Keratinocyte (primary cell): ENCODE data around the gene CACNG4. TPM values are rescaled to one million over a fixed set of nuclear protein-coding genes. Genes with fewer than 3 reads are reported as not detected.

Experiments used
- DNase-seq: peaks from one replicate; pipeline ENCODE4 v3.0.0-alpha.2; 2011; ENCODE audit warnings: low read depth, missing footprints, low spot score
- FAIRE-seq: peaks from 2 replicates; lab custom pipeline; 2011; peaks lifted over from hg19 to GRCh38; lab: Jason Lieb, UNC
- H2AFZ ChIP-seq: 2 replicates; pipeline ENCODE4 v1.6.0; 2012; ENCODE audit warnings: low read length, control low read depth, inconsistent platforms; ENCODE audit not compliant: control insufficient read depth
- H3K27ac ChIP-seq: 2 replicates; pipeline ENCODE4 v1.5.1; 2011; ENCODE audit warnings: low read length; ENCODE audit not compliant: control insufficient read depth, insufficient read depth
- H3K27me3 ChIP-seq: 3 replicates; pipeline ENCODE4 v1.6.0; 2011; ENCODE audit warnings: low read length; ENCODE audit not compliant: control insufficient read depth, insufficient read depth; ENCODE audit errors: extremely low read depth
- H3K36me3 ChIP-seq, 2 experiments: 2 replicates in 1 of 2; 3 replicates in 1 of 2; pipeline ENCODE4 v1.5.1; 2011; ENCODE audit warnings: low read length in 2 of 2, mild to moderate bottlenecking in 1 of 2; ENCODE audit not compliant: control insufficient read depth in 2 of 2, insufficient read depth in 2 of 2; ENCODE audit errors: extremely low read depth in 1 of 2
- H3K4me1 ChIP-seq: 3 replicates; pipeline ENCODE4 v1.5.1; 2011; ENCODE audit warnings: low read length; ENCODE audit not compliant: control insufficient read depth, insufficient read depth; ENCODE audit errors: extremely low read depth
- H3K4me2 ChIP-seq: 3 replicates; pipeline ENCODE4 v1.6.0; 2011; ENCODE audit warnings: low read depth, low read length; ENCODE audit not compliant: control insufficient read depth, insufficient read depth; ENCODE audit errors: extremely low read depth
- H3K4me3 ChIP-seq, 3 experiments: fragments of 200-600 bp in 1 of 3; sonication (generic) in 1 of 3; 2 replicates in 2 of 3; 3 replicates in 1 of 3; pipeline ENCODE4 v1.5.1; 2011 to 2016; ENCODE audit warnings: low read length in 3 of 3, mild to moderate bottlenecking in 3 of 3, control low read depth in 2 of 3, inconsistent platforms in 1 of 3, low read depth in 1 of 3, mixed read lengths in 1 of 3, mixed run types in 1 of 3, moderate library complexity in 1 of 3; ENCODE audit not compliant: control insufficient read depth in 2 of 3, insufficient read depth in 2 of 3; ENCODE audit errors: extremely low read depth in 1 of 3
- H3K79me2 ChIP-seq: 2 replicates; pipeline ENCODE4 v1.6.0; 2012; ENCODE audit warnings: low read length; ENCODE audit not compliant: control insufficient read depth, insufficient read depth
- H3K9ac ChIP-seq: 3 replicates; pipeline ENCODE4 v1.6.0; 2011; ENCODE audit warnings: low read length; ENCODE audit not compliant: control insufficient read depth, insufficient read depth; ENCODE audit errors: extremely low read depth
- H3K9me1 ChIP-seq: 3 replicates; pipeline ENCODE4 v1.6.0; 2011; ENCODE audit warnings: low read length; ENCODE audit not compliant: control insufficient read depth, insufficient read depth; ENCODE audit errors: extremely low read depth
- H3K9me3 ChIP-seq: 2 replicates; pipeline ENCODE4 v1.5.1; 2012; ENCODE audit warnings: low read depth, low read length; ENCODE audit not compliant: control insufficient read depth
- H4K20me1 ChIP-seq: 3 replicates; pipeline ENCODE4 v1.6.0; 2011; ENCODE audit warnings: low read length; ENCODE audit not compliant: control insufficient read depth, insufficient read depth; ENCODE audit errors: extremely low read depth
- EZH2 ChIP-seq: IDR thresholded peaks from one replicate; pipeline ENCODE4 v1.6.1; 2012; ENCODE audit warnings: inconsistent platforms, mild to moderate bottlenecking, low read length, moderate library complexity
- dilution Hi-C: fragments of 300-500 bp; cut with MboI; formaldehyde crosslinking; loops from one replicate; pipeline ENCODE4 v1.7.0; 2020; ENCODE audit warnings: low sequenced_read_pairs; ENCODE audit not compliant: extremely low pct_ligation_motif_present
- polyA plus RNA-seq, 5 experiments: library from polyadenylated mRNA; depleted of rRNA in 3 of 5; stranded (reverse) in 3 of 5; stranded (forward) in 1 of 5; unstranded in 1 of 5; fragments of >200 nt; gene quantifications; 1 replicate in 1 of 5; 2 replicates in 3 of 5; 3 replicates in 1 of 5; pipeline versions ENCODE4 v1.2.1 to v1.2.3, GENCODE V29; 2011 to 2012; ENCODE audit warnings: missing spikeins in 2 of 5, low read depth in 1 of 5, low replicate concordance in 1 of 5
- TF ChIP-seq, protein P1 (sequence below), 3 experiments: IDR thresholded peaks in 1 of 3; conservative IDR thresholded peaks in 1 of 3; optimal IDR thresholded peaks in 1 of 3; 2 replicates in 2 of 3; 3 replicates in 1 of 3; pipeline versions ENCODE3 to v1.5.1; 2011; ENCODE audit warnings: low read length in 3 of 3, mild to moderate bottlenecking in 3 of 3, moderate library complexity in 2 of 3, control low read depth in 1 of 3, inconsistent platforms in 1 of 3; ENCODE audit not compliant: insufficient read depth in 2 of 3; ENCODE audit errors: extremely low read depth in 1 of 3

The CACNG4 gene
- polyA plus RNA-seq, 1 donor (not counting 4 experiments of a cell fraction or from before 2014, with no cell fraction given) = not detected

DNA sequence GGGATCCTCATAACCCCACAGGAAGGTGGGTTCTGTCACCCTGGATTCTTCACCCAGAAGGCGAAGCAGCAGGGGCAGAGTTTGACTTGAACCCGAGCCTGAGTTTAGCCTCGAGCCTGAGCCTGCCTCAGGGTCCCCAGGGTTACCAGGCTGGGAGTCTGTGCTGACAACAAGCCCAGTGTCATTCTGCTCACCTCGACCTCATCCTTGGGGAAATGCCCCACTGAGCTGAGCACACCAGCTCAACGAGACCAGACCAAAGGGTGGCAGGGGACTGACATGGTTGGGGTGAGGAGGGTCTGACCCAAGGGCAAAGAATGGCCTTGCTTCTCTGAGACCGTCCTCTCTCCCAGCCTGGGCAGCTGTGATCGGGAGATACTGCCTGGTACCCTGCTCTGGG lies 20.2 kb downstream of the CACNG4 start:
- TF ChIP-seq, protein P1, sequence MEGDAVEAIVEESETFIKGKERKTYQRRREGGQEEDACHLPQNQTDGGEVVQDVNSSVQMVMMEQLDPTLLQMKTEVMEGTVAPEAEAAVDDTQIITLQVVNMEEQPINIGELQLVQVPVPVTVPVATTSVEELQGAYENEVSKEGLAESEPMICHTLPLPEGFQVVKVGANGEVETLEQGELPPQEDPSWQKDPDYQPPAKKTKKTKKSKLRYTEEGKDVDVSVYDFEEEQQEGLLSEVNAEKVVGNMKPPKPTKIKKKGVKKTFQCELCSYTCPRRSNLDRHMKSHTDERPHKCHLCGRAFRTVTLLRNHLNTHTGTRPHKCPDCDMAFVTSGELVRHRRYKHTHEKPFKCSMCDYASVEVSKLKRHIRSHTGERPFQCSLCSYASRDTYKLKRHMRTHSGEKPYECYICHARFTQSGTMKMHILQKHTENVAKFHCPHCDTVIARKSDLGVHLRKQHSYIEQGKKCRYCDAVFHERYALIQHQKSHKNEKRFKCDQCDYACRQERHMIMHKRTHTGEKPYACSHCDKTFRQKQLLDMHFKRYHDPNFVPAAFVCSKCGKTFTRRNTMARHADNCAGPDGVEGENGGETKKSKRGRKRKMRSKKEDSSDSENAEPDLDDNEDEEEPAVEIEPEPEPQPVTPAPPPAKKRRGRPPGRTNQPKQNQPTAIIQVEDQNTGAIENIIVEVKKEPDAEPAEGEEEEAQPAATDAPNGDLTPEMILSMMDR (optimal IDR thresholded peaks at IDR 0.05 in 1 of 3, IDR thresholded peaks at IDR 0.05 in 1 of 3, conservative IDR thresholded peaks at IDR 0.05 in 1 of 3; ENCODE audit: extremely low read depth in 1 of 3, insufficient read depth in 2 of 3, low read length in 3 of 3) = no peak
- no peak for TF ChIP-seq EZH2
- Histone ChIP-seq H3K4me1 (peaks cover 4% of the 10 kb centered on the region), H3K79me2 (no peaks in the 10 kb centered on the region), H3K9ac (no peak overlapping the region), H3K9me1 (no peaks in the 10 kb centered on the region), H2AFZ (no peak overlapping the region), H3K9me3 (no peaks in the 10 kb centered on the region), H3K36me3 (no peaks in the 10 kb centered on the region), H3K27ac (no peak overlapping the region), H4K20me1 (no peaks in the 10 kb centered on the region), H3K4me3 (no peak overlapping the region), H3K27me3 (peaks cover 17% of the 10 kb centered on the region), H3K4me2 (no peak overlapping the region)
- FAIRE-seq = no peak
- dilution Hi-C loops = no loop called here
- DNase-seq = no peak

DNA sequence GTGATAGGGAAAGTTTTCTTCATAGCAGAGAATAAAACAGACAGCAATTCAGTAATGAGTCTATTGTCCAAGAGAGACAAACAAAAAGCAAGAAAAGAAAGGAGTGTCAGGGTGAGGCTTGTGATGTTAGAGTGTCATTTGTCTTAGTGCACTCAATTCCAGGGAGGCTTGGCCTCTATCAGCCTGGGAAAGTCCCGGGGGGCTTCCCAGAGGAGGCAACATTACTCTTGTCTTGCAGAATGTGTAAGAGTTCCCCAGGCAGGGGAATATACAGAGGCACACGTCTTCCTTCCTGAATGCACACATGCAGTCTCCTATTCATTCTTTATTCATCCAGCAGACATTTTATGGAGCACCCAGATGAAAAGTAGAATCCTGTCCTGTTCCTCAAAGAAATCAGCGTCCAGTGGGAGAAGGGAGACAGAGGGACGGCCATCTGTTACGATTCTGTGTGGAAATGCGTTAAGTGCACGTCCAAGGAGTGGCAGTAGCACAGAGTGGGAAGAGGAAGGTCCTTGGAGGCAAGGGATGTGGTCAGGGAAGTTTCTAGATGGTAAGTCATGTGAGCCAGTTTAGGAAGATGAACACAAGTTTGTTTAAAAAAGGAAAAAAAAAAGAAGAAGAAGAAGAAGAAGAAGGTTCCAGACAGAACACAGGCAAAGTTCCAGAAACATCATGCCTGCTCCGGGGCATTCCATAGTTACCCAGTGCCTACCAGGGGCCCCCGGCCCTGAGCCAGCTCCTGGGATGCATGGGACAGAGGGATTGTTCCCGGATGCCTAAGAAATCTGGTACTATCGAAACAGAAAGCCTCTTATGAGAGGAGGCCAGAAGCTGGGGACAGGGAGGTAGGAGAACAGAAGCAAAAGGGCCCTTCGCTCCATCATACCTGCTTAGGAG lies 21.1 kb downstream of the CACNG4 start:
- Histone ChIP-seq H3K9ac (no peak overlapping the region), H3K27me3 (peaks cover 17% of the 10 kb centered on the region), H3K9me3 (no peaks in the 10 kb centered on the region), H3K36me3 (no peaks in the 10 kb centered on the region), H3K9me1 (no peaks in the 10 kb centered on the region), H3K4me3 (no peak overlapping the region), H3K4me2 (no peak overlapping the region), H3K4me1 (no peaks in the 10 kb centered on the region), H2AFZ (no peak overlapping the region), H3K79me2 (no peaks in the 10 kb centered on the region), H3K27ac (no peak overlapping the region), H4K20me1 (no peaks in the 10 kb centered on the region)
- no peak for DNase-seq
- TF ChIP-seq, protein P1 (optimal IDR thresholded peaks at IDR 0.05 in 1 of 3, IDR thresholded peaks at IDR 0.05 in 1 of 3, conservative IDR thresholded peaks at IDR 0.05 in 1 of 3; ENCODE audit: extremely low read depth in 1 of 3, insufficient read depth in 2 of 3, low read length in 3 of 3) = no peak
- TF ChIP-seq EZH2 = no peak
- dilution Hi-C loops = no loop called here
- no peak for FAIRE-seq
